ENCODE data around the gene EIF5B. TPM values are rescaled to one million over a fixed set of nuclear protein-coding genes. Genes with fewer than 3 reads are reported as not detected.

The EIF5B gene
- total RNA-seq, 1 donor from 2014 or later: 16.7 TPM

DNA sequence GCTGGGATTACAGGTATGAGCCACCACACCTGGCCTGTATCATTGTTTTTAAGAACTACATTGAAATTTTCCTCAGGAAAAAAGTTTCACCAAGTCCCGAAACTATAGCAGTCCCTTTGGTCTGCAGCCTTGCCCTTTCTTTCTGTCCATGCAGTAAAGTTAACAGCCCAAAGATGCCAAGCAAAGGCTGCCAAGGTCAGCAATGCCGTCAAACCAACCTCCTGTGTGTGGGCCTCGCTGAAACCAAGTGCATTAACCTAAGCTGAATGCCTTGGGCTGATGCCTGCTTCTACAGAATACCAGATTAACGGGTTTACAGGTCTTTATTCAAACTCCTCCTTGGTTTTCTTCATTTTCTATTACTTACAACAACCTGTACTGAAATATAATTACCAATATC, 73.1 kb downstream of the EIF5B start:
- DNase-seq (ENCODE audit: low read depth in 2 of 2): no peak

DNA sequence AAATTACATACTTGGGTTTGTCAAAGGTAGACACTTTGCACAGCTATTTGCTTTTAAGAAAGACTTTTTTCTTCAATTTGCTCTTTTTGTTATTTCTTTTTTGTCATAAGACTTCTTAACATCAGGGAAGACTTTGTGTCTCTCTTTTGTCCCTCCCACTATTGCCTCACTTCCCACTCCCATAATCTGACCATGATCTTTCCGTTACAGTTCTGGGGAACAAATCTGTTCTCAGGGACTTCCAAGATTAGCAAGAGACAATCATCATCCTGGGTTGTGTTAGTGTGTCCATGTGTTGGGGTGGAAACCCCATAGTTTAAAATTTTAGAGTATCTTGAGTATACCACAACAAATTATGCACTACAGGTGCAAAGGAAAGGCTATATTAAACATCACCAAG, 77.4 kb downstream of the EIF5B start:
- DNase-seq (ENCODE audit: low read depth in 2 of 2): no peak

DNA sequence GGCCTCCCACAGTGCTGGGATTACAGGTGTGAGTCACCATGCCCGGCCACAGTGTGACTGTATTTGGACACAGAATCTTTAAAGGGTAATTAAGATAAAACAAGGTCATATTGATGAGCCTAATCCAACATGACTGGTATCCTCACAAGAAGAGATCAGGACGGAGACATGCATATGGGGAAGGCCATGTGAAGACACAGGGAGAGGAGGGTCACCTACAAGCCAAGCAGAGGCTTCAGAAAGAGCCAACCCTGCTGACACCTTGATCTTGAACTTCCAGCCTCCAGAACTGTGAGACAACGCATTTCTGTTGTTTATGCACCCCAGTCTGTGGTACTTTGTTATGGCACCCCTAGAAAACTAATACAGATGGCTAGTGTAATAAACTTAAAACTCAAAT, 80.2 kb downstream of the EIF5B start:
- DNase-seq (ENCODE audit: low read depth in 2 of 2): no peak

DNA sequence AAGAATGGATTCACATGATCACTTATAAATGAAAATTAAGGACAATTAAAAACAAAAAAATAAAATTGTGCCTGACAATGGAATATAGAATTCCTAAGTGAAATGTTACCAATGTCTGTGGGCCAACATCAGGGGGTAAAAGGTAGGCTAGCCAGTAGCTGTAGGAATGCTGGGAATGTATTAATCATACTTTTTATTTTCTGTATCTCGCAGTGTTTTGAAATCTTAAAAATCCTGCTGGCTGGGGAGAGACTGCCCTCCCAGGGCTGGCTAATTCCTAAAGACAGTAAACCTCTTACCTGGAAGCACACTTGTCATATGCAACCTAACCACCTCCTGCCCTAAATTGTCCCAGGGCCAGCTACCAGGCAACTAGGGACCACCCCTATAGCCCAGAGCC, 82.8 kb downstream of the EIF5B start:
- no peak for DNase-seq (ENCODE audit: low read depth in 2 of 2)

DNA sequence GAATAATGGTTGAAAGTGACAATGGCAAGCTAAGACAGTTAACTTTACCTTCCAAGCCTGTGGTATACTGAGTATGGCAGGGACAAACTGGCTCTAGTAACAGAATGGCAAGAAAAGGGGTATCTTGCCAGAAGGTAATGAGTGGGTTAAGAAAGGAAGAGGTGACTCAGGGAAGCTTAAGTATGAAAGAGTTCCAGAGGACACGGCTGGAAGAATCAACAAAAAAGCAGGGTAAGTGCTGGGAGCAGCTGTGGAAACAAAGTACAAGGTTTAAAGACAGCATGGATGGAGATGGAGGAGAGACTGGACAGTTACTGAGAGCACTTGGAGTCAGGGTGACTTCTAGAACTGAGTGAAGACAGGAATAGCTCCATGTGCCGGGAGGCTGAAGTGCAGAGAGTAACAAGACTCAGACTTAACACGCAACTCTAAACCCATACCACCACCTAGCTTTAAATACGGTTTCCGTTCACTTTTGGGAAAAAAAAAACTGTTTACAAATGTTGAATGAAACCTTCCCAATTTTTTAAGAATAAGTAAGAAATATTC, 83.6 kb downstream of the EIF5B start:
- DNase-seq (ENCODE audit: low read depth in 2 of 2): peak in 1 of 2 donors; percentile 44

DNA sequence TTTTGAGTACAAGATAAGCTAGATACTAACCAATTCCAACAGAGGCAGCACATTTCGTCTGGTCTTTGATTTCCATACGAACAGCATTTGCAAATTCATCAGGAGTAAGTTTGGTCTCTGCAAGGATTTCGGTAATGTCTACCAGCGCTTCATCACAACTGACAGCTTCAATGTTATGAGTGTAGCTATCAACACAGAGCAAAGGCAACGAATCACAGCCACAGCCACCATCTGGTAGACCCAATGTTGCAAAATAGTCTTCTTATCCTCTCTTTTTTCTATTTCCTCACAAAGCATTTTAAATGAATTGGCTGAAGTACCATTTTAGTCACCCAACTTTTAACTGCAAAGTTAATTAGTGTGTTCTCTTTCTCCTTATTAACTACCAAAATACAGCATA, 84.3 kb downstream of the EIF5B start:
- no peak for DNase-seq (ENCODE audit: low read depth in 2 of 2)

DNA sequence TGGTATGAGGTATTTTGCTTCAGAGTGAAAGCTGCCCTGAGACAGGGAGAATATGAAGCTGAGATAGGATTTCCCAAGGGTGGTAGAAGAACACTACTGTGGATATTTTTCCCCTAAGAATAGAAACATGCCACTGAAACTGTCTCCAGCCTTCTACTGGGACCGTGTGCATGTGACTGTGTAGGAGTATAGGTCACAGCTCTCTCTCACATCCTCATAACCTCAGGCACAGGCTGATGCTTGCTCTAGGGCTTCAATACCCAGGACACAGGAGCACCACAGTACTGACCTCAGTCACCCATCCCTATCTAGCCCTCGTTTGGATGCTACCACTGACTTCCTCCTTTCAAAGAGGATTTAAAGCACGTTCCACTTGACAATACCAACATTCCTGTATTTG, 85.4 kb downstream of the EIF5B start:
- DNase-seq (ENCODE audit: low read depth in 2 of 2): no peak

DNA sequence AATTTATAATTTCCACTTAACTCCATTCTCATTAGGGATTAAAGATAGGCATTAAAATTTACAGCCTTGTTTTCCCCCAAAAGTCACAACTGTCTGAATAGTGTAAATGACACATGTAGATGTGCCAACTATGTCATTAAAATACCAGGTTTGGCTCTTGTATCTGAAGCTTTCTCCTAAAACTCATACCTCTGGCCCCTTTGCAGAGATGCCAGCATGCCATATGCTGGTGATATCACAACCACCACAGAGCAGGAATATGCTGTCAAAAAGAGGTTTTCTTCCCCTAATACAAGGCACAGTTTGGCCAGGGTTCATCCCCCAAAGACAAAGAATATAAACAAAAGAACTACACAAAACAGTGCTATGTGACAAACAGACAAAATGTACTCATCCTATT, 87.2 kb downstream of the EIF5B start:
- DNase-seq (ENCODE audit: low read depth in 2 of 2): no peak

DNA sequence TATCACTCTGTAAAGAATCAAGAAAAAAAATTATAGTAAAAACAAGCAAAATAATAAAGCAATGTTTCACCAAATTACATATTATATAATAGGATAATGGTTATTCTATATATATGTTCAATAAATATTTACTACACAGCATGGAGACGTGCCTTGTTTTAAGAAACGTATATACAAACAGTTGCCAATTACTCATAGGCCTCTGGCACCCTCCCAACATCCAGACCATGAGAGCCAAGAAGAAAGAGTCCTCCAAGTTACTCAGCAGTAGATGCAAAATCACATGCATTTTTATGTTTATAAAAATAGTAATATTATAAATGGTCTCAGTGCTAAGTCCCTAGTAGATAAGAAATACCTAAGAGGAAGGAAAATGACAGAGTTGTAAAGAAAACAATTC, 87.8 kb downstream of the EIF5B start:
- DNase-seq (ENCODE audit: low read depth in 2 of 2): peak in 1 of 2 donors; percentile 88

DNA sequence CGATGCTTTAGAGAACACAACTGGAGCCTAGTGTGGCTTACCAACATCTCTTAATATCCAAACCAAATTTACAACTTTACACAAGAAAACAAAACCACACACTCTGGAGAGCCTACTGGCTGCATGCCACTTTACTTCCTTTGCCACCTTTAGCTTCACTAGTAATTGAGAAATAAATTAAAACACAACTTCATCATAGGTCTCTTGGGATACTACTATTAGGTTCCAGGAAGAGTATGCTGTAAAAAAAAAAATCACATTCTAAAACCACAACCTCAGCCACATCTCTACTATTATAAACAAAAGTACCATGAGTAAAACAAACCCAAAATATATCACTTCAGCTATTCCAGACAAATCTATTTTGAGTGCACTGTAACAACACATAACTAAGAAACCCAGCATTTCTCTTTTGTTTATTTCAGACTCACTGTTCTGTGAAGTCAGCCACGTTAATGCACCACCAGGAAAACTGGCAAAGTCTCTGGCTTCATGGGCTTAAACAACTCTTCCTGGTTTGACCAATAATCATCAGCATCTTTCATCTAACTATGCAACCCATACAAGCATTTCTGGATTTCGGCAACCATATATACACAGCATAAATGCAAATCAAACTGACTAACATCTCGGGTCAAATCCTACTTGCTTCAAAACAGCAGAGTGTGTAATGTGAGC, 93.6 kb downstream of the EIF5B start:
- DNase-seq (ENCODE audit: low read depth in 2 of 2): no peak

DNA sequence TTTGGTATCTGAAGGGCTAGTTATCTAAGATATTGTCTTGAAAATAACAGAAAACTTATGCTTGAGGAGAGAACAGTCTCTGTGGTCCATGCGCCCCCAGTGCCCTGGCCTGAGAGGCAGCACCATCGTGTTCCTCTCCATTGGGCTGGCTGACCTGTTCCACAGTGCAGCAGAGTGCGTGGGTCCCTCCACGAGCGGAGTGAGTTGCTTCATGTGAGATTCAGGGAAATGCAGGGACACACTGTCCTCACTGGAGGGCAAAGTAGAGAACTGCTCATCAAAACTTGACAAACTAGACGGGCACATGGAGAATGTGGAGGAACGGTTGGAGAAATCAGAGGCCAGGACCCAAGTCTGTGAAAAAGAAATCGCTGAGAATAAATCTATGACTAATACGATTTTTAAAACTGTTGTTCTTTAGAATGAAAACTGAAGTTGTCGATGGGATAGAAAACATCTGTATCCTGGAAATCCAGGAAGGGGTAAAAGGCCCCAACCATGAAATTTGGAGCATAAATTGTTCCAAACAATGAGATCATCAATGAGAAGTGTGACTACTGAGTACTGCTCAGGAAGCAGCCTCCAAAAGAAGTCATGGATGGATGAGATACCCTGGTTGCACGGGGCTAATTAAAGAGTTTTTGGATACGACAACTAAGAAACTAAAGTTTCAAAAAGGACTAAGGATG, 94.5 kb downstream of the EIF5B start:
- DNase-seq (ENCODE audit: low read depth in 2 of 2): no peak

DNA sequence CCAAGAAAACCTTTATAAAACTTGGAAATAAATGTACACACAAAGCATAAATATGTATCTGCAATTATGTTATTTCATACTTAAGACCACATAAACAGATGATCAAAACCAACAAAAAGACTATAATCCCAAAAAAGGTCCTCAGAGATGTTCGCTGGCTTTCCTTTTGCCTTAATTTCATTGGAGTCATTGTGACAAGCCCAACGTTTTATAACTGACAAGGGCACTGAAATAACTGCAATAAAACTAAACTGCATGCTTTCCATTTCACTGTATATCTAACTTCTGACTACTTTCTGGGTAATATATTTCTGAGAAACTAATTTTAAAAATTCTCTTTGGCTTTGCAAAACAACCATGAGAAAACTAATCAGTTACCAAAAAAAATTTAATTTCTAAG, 96.2 kb downstream of the EIF5B start:
- no peak for DNase-seq (ENCODE audit: low read depth in 2 of 2)

DNA sequence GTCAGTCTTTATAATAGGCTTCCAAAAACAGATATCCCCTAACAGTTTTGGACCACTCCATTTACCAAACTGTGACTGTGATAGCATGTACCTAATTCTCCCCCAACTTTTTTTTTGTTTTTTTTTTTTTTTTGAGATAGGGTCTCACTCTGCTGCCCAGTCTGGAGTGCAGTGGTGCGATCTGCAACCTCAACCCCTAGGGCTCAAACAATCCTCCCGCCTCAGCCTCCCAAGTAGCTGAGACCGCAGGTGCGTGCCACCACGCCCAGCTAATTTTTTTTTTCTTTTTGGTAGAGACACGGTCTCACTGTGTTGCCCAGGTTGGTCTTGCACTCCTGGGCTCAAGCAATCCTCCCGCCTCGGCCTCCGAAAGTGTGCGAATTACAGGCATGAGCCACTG, 99.7 kb downstream of the EIF5B start:
- DNase-seq (ENCODE audit: low read depth in 2 of 2): no peak

DNA sequence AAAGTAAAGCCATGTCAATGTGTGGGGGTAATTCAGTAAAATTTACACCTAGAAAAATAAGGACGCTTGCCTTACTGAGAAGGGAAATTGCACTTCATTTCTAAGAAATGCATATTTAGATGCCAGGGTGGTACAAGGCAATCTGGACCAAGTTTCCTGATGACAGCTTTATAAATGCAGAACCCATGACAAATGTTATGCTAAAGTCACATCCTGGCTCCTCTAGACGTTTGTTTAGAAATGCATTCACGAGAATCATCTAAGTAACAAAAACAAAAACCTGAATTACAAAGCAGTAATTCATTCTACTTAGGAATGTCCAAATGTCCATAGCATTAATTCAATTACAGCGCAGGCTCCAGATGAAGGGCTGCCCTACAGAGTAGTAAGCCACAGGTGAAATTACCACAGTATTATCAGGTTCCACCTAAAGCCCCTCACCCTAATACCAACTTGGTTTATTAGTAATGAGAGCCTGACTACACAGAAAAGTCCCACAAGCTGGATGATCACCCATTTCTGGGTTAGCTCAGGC, 102.8 kb downstream of the EIF5B start:
- no peak for DNase-seq (ENCODE audit: low read depth in 2 of 2)

DNA sequence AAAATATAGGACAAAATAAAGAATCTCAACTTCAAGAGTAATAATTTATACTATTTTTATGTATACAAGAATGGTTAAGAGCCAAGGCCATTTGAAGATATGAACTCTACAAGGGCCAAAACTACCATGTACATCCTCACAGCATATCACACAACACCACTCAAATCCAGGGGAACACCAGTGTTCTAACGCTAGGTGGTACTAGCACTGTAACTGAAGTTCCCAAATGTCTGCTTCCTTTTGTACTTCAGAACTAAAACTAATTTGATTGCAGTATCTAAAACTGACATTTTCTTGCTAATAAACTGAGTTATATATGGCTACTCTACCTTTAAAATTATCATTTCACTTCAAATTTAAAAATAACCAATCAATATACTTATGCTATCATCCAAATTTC, 105.6 kb downstream of the EIF5B start:
- peak; percentile 31 to 55 for DNase-seq (ENCODE audit: low read depth in 2 of 2)

DNA sequence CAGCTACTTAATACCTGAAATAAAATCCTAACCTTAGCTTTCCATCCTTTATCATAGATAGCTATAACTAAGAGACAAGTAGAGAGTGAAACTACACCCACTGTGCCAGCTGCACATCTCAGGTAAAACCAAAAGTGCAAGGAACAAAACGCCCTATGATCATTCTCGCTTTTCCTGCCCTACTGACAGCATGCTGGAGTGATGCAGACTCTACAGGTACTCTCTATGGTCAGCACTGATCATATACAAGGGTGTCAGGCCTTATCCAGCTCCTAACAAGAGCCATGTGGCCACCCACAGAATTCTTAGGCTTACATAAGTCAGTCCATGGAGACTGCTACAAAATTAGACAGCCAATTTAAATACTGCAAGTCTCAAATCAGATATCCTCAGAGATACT, 107.0 kb downstream of the EIF5B start:
- DNase-seq (ENCODE audit: low read depth in 2 of 2): no peak

DNA sequence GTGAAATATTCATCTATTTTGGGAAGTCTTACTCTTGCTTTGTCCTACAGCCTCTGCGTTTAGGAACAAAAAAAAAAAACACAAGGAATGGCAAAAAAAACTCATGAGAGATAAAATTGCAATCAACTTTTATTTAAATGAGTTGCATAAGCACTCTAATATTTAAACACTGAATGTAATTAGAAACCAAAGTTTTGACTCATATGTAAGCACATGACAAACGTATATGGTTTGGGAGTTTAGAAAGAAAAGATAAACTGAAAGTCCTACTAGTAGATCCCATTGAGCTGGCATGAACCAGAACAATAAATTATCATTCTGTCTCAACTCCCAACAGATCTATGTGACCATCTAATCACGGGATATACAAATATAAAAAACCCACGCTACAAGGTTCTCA, 107.9 kb downstream of the EIF5B start:
- DNase-seq (ENCODE audit: low read depth in 2 of 2): no peak

DNA sequence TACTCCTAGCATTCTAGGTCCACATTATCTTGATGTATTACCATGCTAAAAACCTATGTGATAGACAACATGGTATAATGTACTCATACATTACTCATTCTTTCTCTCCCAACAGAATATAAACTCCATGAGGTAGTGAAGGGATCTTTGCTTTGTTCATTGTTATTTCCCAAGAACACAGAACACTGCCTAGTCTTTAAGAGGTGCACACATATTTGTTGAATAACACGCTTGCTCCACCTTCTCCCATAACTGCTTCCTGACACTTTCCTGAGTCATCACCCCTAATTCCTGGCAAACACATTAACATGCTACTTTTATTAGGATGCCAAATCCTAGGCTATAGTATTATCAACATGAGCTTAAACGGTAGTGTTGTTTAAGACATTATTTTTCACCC, 111.4 kb downstream of the EIF5B start:
- DNase-seq (ENCODE audit: low read depth in 2 of 2): peak; percentile 2 to 85

DNA sequence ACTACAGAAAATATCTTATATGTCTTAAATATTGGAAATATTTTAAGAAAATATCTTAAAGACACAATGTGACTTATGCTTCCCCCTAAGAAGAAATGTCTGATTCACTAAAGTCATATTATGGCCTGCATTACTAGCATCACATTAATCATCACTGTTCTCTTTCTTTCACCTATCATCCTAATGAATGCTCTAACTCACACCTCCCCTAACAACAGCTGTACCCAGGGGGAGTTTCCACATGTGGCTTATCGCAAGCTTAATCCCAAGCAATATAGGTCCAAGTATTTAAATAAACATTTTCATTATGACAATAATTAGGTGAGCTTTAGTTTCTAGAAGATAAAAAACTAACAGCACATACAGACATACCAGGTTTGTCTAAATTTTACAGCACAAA, 113.0 kb downstream of the EIF5B start:
- no peak for DNase-seq (ENCODE audit: low read depth in 2 of 2)

Data from dermis microvascular lymphatic vessel endothelial cell (primary cell).